Stimulated activated CD4-positive, alpha-beta T cell treated with anti-CD3 and anti-CD28 coated beads, Interleukin-2, amount 100 ng/mL, for 4 hours (primary cell): ENCODE data around the gene CTU2.

Source experiments
- DNase-seq: peaks from one replicate; pipeline ENCODE4 v3.0.0-alpha.2; 2020; ENCODE audit warnings: low read depth

CTU2 gene

DNA sequence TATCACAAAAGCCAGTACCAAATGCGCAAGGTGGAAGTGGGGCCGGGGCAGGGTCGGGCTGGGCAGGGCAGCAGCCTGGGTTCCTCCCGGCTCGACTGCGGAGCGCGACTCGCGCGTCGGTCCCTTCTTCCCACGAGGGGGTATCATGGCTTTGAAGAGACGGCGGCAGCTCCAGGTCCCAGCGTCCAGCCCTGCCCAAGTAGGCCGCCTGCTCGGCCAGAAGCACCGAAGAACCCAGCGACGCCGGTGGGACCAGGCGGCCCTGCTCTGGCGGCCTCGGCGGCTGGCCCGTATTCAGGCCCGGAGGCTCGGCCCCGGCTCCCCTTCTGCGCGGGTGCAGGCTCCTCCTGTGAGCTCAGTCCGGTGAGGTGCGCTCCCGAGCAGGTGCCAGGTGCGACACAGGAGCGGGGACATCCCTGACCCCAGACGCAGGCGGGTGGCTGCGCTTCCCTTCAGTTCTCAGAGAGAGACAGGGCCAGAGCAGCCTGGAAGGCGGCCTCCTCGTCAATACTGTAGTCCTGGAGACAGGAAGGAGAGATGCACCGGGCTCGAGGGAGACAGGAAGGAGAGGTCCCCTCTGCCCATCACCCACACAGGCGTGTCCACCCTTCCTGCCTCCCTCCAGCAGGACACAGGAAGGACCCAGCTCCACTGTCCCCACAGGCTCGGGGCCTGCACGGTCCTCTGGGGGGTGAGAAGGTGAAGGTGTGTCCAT lies 9.0 kb upstream of the CTU2 start:
- DNase-seq, result no peak

DNA sequence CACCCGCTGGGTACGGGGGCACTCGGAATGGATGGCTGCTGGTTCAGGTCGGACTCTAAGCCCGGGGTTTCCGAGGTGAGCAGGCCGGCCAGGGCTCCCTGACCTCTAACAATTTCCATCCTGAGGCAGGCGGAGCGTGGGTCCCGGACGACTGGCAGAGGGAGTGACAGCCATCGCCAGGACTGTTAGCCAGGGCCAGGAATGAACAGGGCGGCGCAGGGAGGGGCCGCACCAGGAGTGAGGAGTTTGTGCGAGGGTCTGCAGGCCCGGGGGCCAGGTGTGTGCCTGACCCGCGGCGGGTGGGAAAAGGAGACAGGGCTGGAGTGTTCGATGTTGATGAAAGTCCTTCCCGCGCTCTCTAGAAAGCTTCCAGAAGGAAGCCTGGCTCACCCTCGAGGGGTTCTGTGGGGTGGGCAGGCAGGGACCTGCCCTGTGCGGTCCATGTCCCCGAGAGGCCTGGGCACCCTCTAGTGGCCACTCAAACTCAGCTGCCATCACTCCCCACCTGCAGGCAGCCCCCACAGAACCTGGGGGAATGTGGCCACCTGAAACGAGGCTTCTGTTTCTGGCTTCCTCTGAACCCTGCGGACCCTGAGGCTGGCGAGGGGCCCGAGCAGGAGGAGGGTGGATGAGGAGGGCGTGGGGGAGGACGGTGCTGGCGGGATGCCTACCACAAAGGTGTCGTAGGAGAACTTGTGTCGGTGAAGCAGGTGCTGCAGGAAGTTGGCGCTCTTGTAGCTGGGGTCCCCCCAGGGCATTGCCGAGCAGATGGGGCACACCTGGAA lies 8.3 kb upstream of the CTU2 start:
- no peak for DNase-seq

GRCh38 chr16:88698646-88699045 lies 7.7 kb upstream of the CTU2 start:
- DNase-seq, result no peak

DNA sequence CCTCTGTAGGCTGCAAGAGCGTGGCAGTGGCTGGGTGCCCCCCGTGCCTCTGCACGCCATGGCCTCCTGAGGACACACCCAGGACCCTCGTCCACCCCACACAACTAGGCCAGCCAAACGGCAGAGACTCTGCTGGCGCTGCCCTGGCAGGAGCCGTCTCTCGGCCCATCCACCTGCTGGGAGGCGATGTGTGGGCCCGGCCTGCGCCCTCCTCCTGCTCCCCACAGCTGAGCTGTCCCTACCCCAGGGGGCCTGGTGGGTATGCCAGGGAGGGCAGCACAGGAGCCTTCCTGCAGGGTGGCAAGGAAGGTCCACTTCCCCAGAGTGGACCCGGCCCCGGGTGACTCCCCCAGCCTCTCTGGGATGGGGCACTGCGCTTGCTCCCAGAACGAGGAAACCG lies 7.1 kb upstream of the CTU2 start:
- DNase-seq, result no peak

DNA sequence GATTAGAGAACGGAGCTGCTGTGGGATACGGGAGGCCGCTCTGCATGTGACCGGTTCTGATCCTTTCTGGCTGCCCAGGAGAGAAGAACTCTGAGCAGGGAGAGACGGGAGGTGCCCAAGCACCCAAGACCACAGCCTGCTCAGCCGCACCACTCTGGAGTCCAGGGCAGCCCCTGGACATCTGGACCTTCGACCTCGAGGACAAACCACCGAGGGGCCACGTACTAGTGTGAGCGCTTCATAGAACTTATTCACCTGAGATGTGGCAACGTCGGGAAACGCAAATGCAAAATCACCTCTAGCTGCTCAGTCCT lies 6.0 kb upstream of the CTU2 start:
- DNase-seq, result no peak

GRCh38 chr16:88700636-88701482 lies 5.4 kb upstream of the CTU2 start:
- DNase-seq, result peak; percentile 93

DNA sequence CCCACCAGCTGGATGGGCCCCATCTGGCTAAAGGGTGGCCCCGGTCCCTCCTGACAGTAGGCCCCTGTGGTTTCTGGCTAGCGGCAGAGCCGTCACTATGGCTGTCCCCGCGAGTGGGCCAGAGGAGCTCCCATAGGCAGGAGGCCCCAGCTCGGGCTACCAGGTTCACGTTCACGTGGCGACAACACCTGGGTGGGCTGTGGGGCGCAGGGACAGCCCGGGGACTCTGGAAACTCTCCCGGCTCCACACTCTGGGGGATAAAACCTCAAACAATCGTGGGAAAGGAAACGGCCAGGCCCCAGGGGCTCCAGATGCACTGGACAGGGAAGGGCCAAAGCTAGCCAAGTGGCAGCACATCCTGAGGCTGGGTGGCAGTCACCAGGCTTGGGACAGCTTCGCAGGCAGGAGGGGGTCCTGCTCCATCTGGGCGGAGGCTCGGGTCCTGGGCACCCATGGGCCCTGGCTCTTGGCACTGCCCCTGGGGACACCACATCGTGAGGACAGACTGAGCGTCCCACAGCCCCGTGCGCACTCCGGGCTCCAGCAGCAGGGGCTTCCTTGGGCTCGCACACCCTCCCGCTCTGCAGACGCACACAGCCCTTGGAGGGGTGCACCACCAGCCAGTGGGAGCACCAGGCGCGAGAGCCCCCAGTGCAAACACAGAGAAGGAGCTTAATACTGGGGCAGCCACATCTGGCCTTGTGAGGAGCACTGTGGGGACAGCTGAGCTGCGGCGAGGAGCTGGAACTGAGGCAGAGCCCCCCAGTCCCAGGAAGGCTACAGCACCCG lies 4.5 kb upstream of the CTU2 start:
- no peak for DNase-seq

- no peak for DNase-seq
Measured at GRCh38 chr16:88702371-88703210, 3.7 kb upstream of the CTU2 start.

- peak; percentile 39 for DNase-seq
Measured at GRCh38 chr16:88703486-88704309, 2.6 kb upstream of the CTU2 start.

- no peak for DNase-seq
Measured at GRCh38 chr16:88705076-88705684, 1.1 kb upstream of the CTU2 start.

DNA sequence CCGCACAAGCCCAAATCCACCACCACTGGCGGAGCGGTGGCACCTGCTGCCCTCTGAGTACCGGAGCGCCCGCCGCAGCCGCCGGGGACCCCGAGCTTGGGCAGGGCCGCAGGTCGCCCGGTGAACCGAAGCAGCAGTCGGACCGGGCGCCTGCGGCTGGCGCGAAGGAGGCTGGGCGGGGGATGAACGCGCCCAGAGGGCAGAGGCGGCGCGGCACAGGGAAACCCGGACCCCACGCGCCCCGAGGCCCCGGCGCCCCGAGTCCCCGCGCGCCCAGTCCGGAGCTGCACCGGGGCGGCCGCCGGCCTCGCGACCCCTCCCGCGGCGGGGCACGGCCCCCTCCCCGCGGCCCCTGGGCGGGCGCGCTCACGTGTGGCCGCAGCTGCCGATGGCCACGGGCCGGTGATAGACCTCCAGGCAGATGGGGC lies 488 bp upstream of the CTU2 start:
- DNase-seq, result no peak

GRCh38 chr16:88706965-88707826 lies 893 bp downstream of the CTU2 start:
- no peak for DNase-seq

DNA sequence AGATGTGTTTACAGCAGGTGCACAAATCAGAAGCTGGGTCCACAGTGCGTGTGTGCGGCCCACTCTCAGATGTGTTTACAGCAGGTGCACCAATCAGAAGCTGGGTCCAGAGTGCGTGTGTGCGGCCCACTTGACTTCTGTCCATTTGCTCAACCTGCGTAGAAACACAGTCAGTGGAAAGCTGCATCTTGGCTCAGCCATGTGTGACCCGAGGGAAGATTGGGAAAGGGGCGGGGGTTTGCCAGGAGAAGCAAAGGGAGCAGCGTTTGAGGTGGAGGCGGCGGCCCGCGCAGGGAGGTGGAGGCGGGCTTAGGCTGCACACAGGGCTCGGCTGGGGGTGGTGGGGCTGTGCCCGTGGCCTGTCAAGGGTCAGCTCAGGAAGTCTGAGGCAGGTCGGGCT lies 4.3 kb downstream of the CTU2 start:
- no peak for DNase-seq

GRCh38 chr16:88711750-88712340 lies 5.5 kb downstream of the CTU2 start:
- DNase-seq, result no peak

DNA sequence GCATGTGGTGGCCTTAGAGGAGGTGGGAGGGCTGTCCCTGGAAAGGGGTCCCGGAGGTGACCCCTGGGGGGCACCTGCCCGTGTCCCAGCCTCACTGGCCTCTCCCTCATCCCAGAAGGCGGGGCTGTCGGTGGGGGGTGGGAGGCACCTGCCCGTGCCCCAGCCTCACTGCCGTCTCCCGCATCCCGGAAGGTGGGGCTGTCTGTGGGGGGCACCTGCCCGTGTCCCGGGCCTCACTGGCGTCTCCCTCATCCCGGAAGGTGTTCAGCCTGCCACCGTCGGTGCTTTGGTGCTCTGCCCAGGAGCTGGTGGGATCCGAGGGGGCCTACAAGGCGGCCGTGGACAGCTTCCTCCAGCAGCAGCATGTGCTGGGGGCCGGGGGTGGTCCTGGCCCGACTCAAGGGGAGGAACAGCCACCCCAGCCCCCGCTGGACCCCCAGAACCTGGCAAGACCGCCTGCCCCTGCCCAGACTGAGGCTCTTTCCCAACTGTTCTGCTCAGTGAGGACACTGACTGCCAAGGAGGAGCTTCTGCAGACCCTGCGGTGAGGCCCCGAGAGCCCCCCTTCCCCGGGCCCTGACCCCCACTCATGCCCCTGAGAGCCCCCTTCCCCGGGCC lies 6.2 kb downstream of the CTU2 start:
- DNase-seq, result no peak

DNA sequence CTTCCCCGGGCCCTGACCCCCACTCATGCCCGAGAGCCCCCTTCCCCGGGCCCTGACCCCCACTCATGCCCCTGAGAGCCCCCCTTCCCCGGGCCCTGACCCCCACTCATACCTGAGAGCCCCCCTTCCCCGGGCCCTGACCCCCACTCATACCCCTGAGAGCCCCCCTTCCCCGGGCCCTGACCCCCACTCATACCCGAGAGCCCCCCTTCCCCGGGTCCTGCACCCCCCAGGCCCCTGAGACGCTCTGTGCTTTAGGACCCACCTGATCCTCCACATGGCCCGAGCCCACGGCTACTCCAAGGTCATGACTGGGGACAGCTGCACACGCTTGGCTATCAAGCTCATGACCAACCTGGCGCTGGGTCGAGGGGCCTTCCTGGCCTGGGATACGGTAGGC lies 6.8 kb downstream of the CTU2 start:
- no peak for DNase-seq

- no peak for DNase-seq
Measured at GRCh38 chr16:88713568-88714419, 7.5 kb downstream of the CTU2 start.
